ENCODE results near the gene SLC10A7. TPM values are rescaled to one million over a fixed set of nuclear protein-coding genes. Genes with fewer than 3 reads are reported as not detected.
A peak's percentile ranks its signal among the peaks of the same experiment; 100 is the strongest.

SLC10A7 gene
- total RNA-seq, 1 donor from 2014 or later: 23.5 TPM

DNA sequence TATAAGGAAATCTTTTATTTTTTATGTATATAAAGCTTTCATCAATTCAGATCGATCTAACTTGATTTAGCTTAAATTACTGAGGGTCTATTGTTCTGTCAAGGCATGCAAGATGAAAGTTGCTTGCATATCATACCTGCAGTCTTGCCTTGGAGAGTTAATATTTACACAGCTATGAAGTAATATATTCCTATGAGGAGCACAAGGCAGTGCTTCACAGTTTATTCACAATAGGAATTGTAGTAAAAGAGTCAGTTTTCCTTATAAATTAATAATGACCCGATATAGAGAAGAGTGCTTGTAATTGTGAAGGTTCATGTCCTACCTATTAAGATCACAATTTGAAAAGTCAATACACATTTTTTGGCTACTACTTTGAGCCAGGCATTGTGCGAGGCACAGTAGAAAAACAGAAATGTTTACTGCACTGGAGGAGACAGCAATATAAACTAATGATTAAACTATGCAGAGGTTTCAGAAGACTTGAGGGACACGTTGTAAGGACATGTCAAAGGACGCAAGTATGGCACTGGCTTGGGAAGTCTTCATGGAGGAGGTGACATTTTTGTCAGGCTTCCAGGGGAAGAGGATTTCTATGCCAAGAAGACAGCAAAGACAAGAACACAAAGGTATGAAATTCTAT is 268.6 kb downstream of the SLC10A7 start:
- no peak for ATAC-seq
- H3K36me3 ChIP-seq: peaks cover 10% of the 10 kb centered on the region
- H3K27ac ChIP-seq: no peak overlapping the region
- DNase-seq: no peak
- no peaks in the 10 kb centered on the region for H3K27me3 ChIP-seq (ENCODE audit: low read depth)
- no peaks in the 10 kb centered on the region for H3K4me1 ChIP-seq
- TF ChIP-seq, protein P1, sequence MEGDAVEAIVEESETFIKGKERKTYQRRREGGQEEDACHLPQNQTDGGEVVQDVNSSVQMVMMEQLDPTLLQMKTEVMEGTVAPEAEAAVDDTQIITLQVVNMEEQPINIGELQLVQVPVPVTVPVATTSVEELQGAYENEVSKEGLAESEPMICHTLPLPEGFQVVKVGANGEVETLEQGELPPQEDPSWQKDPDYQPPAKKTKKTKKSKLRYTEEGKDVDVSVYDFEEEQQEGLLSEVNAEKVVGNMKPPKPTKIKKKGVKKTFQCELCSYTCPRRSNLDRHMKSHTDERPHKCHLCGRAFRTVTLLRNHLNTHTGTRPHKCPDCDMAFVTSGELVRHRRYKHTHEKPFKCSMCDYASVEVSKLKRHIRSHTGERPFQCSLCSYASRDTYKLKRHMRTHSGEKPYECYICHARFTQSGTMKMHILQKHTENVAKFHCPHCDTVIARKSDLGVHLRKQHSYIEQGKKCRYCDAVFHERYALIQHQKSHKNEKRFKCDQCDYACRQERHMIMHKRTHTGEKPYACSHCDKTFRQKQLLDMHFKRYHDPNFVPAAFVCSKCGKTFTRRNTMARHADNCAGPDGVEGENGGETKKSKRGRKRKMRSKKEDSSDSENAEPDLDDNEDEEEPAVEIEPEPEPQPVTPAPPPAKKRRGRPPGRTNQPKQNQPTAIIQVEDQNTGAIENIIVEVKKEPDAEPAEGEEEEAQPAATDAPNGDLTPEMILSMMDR (IDR thresholded peaks at IDR 0.05): no peak
- intact Hi-C loops (cut with DNase I): no loop called here
- H3K9me3 ChIP-seq: no peaks in the 10 kb centered on the region
- H3K4me3 ChIP-seq: no peak overlapping the region

DNA sequence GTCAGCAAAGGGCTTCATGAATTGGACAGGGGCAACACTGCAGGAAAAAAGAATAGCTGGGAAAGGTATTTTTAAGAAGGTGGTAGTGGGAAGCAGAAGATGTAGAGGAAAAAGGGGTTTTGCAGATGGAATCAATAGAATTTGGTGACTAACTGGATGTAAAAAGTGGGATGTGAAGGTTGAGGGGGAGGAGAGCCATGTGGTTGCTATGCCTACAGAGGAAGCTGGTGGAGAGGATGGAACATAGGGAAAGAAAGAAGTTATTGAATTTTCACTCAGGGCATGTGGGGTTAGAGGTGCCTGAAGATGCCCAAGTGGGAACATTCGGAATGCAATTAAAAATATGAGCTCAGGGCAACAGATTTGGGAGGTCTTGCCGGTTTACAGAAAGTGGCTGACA is 274.4 kb downstream of the SLC10A7 start:
- no peak for DNase-seq
- no peak for ATAC-seq
- Histone ChIP-seq H3K27me3 (ENCODE audit: low read depth) (no peaks in the 10 kb centered on the region), H3K9me3 (no peaks in the 10 kb centered on the region), H3K36me3 (no peaks in the 10 kb centered on the region), H3K4me3 (no peak overlapping the region), H3K4me1 (peaks cover 18% of the 10 kb centered on the region), H3K27ac (no peak overlapping the region)
- intact Hi-C loops (cut with DNase I): no loop called here
- TF ChIP-seq, protein P1 (IDR thresholded peaks at IDR 0.05): no peak

DNA sequence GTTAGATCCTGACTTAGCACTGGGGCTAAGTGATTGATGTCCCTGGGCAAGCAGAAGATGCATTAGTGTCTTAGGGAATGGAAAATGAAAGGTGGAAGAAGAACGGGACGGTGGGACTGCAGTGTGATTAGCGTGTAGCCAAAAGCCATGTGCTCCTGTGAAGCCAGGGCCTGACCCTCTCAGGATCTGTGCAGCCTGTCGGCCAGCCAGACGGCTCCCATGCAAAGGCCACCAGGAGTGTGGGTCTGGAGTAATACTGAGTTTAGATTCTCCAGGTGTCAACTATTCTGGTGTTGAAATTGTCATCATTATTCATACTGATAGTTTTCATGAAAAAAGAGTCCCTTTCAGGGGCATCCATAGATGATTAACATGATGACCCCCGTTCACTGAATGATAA is 275.4 kb downstream of the SLC10A7 start:
- no peaks in the 10 kb centered on the region for H3K27me3 ChIP-seq (ENCODE audit: low read depth)
- intact Hi-C loops (cut with DNase I): no loop called here
- ATAC-seq (no peak), DNase-seq (no peak)
- no peaks in the 10 kb centered on the region for H3K9me3 ChIP-seq
- H3K4me3 ChIP-seq: no peak overlapping the region
- no peaks in the 10 kb centered on the region for H3K36me3 ChIP-seq
- H3K27ac ChIP-seq: no peak overlapping the region
- TF ChIP-seq, protein P1 (IDR thresholded peaks at IDR 0.05): no peak
- peaks cover 28% of the 10 kb centered on the region for H3K4me1 ChIP-seq

DNA sequence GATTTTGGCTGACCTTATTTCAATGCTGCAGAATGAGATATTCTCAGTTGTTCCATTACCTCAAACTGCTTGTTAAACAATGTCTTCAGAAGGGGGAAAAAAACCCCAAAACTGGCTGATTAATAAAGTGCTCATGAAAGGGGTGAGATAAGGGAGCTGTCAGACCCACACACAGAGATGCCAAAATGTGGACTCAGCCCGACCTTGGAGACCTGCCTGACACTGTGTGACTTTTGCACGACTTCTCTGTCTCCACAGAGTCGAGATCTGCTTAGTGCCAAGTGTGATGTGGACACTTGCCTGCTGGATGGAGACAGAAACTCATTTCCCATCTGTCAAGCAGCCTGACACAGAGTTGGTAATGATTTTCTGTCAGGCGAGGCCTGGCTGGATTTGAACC is 275.9 kb downstream of the SLC10A7 start:
- Histone ChIP-seq H3K4me3 (no peak overlapping the region), H3K36me3 (no peaks in the 10 kb centered on the region), H3K27me3 (ENCODE audit: low read depth) (no peaks in the 10 kb centered on the region), H3K27ac (no peak overlapping the region), H3K9me3 (no peaks in the 10 kb centered on the region), H3K4me1 (peaks cover 28% of the 10 kb centered on the region)
- ATAC-seq (peak in 1 of 2 donors; percentile 51), DNase-seq (no peak)
- intact Hi-C loops (cut with DNase I): no loop called here
- TF ChIP-seq, protein P1 (IDR thresholded peaks at IDR 0.05): no peak

DNA sequence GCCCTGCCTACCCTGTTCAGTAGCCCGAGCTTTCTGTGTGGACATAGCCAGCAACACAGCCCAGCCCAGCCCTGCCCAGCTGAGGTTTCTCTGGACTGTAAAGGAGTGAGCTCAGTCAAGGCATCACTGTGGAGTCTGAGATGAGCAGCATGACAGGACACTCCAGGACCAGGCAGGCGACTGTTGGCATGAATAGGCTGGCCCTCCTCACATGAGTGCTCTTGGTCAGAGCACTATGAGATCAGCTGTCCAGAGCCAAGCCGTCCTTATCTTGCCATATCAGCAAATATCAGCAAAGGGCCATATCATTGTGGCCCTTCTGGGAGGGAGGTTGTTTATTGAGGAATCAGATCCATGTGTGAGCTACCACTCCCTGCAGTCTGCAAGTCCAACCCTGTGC is 276.5 kb downstream of the SLC10A7 start:
- Histone ChIP-seq H3K4me1 (peaks cover 28% of the 10 kb centered on the region), H3K27ac (peak overlapping the region; percentile 53), H3K36me3 (no peaks in the 10 kb centered on the region), H3K9me3 (no peaks in the 10 kb centered on the region), H3K27me3 (ENCODE audit: low read depth) (no peaks in the 10 kb centered on the region), H3K4me3 (no peak overlapping the region)
- ATAC-seq: peak in 1 of 2 donors; percentile 3
- intact Hi-C loops (cut with DNase I): no loop called here
- TF ChIP-seq, protein P1 (IDR thresholded peaks at IDR 0.05): no peak
- DNase-seq: no peak
